Measurements from ENCODE around the gene KCNK10.

GRCh38 chr14:88225721-88226120 is 97.3 kb downstream of the KCNK10 start:
- TF ChIP-seq CTCF (conservative IDR thresholded peaks at IDR 0.05; ENCODE audit: low read length) (no peak), EZH2phosphoT487 (IDR thresholded peaks at IDR 0.05; ENCODE audit: borderline replicate concordance, low read depth, low read length) (no peak)

Data from OCI-LY7 (cell line).